ENCODE measurements around the gene GCDH. TPM values are rescaled to one million over a fixed set of nuclear protein-coding genes. Genes with fewer than 3 reads are reported as not detected.

Gene GCDH
- total RNA-seq, 1 donor from 2014 or later = 16.1 TPM

GRCh38 chr19:12943437-12944044, 52.6 kb downstream of the GCDH start:
- no peak for ATAC-seq

GRCh38 chr19:12944104-12944674, 53.2 kb downstream of the GCDH start:
- ATAC-seq = no peak

DNA sequence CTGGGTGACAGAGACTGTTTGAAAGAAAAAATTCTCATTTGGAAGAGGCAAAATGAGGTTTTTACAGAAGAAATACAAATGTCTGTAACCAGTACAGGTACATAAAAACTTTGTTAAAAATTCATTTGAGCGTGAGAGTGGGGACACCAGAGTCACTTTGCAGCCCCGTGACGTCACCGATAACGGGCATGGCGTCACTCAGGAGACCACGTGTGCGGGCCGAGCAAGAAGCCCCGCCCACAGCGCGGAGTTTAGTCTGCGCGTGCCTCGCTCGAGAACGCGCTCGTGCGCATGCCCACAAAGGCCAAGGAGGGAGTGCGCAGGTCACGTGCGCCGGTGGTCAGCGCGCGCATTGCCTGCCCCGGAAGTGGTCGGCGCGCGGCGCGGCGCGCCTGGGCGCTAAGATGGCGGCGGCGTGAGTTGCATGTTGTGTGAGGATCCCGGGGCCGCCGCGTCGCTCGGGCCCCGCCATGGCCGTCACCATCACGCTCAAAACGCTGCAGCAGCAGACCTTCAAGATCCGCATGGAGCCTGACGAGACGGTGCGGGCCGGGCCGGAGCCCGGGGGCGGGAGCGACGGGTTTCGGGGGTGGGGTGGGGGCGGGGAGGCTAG, 54.6 kb downstream of the GCDH start, which contains the start of gene RAD23A:
TSS of gene RAD23A (plus strand) at position 384 of the 613 bp plus-strand sequence. CDS start at position 471, 87 bp downstream.
- peak; percentile 91 for ATAC-seq

- peak; percentile 76 for ATAC-seq
Observed at GRCh38 chr19:12946092-12946721, 55.2 kb downstream of the GCDH start.

DNA sequence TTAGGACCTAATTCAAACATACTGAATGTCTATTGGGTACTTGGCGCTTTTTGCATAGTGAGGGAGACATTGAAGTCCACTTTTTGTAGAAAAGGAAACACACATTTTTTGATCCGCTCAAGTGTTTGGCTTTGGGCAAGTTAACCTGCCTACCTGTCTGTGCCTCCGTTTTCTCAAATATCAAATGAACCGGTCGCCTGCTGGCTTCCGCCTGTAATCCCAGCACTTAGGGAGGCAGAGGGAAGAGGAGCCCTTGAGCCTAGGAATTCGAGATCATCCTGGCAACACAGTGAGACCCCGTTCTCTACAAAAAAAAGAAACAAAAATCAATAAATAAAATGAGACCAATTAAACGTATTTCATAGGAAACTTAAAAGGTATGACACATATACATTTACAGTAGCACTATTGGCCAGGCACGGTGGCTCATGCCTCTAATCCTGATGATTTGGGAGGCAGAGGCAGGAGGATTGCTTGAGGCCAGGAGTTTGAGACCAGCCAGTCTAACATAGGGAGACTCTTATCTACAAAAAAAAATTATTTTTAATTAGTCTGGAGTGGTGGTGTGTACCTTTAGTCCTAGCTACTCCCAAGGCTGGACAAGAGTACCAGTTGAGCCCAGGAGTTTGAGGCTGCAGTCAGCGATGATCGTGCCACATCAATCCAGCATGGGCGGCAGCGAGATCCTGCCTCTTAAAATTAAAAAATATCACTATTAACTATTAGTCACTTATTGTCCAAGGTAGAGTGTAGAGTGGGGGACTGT, 56.0 kb downstream of the GCDH start:
- ATAC-seq = no peak

DNA sequence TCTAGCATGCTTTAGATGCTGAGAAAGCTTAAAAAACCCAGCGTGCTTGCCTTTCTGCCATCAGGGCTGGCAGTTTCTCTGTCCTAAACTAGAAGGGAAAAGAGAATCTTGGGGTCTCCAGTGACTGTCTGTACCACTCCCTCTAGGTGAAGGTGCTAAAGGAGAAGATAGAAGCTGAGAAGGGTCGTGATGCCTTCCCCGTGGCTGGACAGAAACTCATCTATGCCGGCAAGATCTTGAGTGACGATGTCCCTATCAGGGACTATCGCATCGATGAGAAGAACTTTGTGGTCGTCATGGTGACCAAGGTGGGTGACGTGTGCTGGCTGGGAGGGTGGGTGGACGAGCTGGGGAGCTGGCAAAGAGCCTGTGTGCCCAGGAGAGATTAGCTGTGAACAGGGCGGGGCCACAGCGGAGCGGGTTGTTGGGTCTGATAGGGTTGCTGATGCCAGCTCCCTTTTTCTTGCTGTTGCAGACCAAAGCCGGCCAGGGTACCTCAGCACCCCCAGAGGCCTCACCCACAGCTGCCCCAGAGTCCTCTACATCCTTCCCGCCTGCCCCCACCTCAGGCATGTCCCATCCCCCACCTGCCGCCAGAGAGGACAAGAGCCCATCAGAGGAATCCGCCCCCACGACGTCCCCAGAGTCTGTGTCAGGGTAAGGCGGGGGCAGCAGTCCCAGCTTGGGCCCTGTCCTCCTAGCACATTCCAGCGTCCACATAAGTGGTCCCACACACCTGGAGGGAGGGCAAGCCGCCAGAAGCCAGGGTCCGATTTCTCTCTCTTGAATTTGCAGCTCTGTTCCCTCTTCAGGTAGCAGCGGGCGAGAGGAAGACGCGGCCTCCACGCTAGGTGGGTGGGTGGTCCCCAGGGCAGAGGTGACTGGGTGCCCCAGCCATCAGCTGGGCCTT, 57.0 kb downstream of the GCDH start:
- ATAC-seq = no peak

DNA sequence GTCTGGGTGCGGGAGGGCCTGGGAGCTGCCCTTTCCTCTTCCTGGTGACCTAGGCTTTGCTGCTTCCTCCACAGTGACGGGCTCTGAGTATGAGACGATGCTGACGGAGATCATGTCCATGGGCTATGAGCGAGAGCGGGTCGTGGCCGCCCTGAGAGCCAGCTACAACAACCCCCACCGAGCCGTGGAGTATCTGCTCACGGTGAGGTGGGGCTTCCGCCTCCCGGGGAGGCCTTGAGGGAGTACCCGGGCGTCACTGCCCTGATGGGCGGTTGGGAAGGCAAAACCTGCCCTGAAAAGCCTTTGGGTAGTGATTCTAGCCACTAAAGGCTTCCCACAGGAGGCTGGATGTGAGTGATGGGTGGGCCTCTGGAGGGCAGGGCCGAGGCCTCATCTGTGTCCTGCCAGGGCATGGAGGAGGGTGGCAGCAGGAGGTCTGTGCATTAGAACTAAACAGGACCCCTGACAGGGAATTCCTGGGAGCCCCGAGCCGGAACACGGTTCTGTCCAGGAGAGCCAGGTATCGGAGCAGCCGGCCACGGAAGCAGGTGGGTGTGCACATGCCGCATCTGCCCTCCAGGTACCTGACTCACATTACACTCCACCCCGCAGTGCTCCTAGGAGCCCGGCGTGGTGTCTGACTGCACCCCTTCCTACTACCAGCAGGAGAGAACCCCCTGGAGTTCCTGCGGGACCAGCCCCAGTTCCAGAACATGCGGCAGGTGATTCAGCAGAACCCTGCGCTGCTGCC, 57.8 kb downstream of the GCDH start:
- ATAC-seq = no peak

Other genes with a start within 250 kb of the GCDH start
- gene MAN2B1, start 224.4 kb upstream of the GCDH start, total RNA-seq = 29.0 TPM
- gene WDR83, start 224.4 kb upstream of the GCDH start, total RNA-seq = 4.0 TPM
- gene DHPS, start 209.3 kb upstream of the GCDH start, total RNA-seq = 34.1 TPM
- not detected for gene GNG14, start 203.2 kb upstream of the GCDH start, total RNA-seq
- gene FBXW9, start 194.5 kb upstream of the GCDH start, total RNA-seq = 11.1 TPM
- gene TNPO2, start 167.2 kb upstream of the GCDH start, total RNA-seq = 36.0 TPM
- 122 TPM for gene TRIR, start 156.5 kb upstream of the GCDH start, total RNA-seq
- gene GET3, start 153.7 kb upstream of the GCDH start, total RNA-seq = 60.9 TPM
- gene BEST2, start 139.4 kb upstream of the GCDH start, total RNA-seq = not detected
- 38.2 TPM for gene HOOK2, start 115.6 kb upstream of the GCDH start, total RNA-seq
- gene JUNB, start 99.7 kb upstream of the GCDH start, total RNA-seq = 267 TPM
- 304 TPM for gene PRDX2, start 89.4 kb upstream of the GCDH start, total RNA-seq
- 9.7 TPM for gene THSD8, start 89.1 kb upstream of the GCDH start, total RNA-seq
- gene RNASEH2A, start 84.6 kb upstream of the GCDH start, total RNA-seq = 20.0 TPM
- gene RTBDN, start 56.6 kb upstream of the GCDH start, total RNA-seq = not detected
- gene MAST1, start 52.6 kb upstream of the GCDH start, total RNA-seq = not detected
- gene DNASE2, start 9.7 kb upstream of the GCDH start, total RNA-seq = 22.5 TPM
- gene KLF1, start 4.0 kb upstream of the GCDH start, total RNA-seq = not detected
- 0.56 TPM for gene SYCE2, start 28.1 kb downstream of the GCDH start, total RNA-seq
- 46.6 TPM for gene FARSA, start 42.6 kb downstream of the GCDH start, total RNA-seq
- gene CALR, start 47.4 kb downstream of the GCDH start, total RNA-seq = 586 TPM
- gene RAD23A, start 54.7 kb downstream of the GCDH start, total RNA-seq = 65.6 TPM
- 20.7 TPM for gene GADD45GIP1, start 66.1 kb downstream of the GCDH start, total RNA-seq
- gene DAND5, start 78.4 kb downstream of the GCDH start, total RNA-seq = not detected
- gene NFIX, start 104.3 kb downstream of the GCDH start, total RNA-seq = 101 TPM
- 1.4 TPM for gene LYL1, start 211.7 kb downstream of the GCDH start, total RNA-seq
- gene TRMT1, start 225.6 kb downstream of the GCDH start, total RNA-seq = 23.8 TPM
- 40.0 TPM for gene NACC1, start 227.1 kb downstream of the GCDH start, total RNA-seq